ENCODE data around the gene REV1.

The REV1 gene

GRCh38 chr2:99444222-99444621 lies 45.6 kb downstream of the REV1 start:
- DNase-seq = no peak

- no peak for DNase-seq
Observed at GRCh38 chr2:99442837-99443236, 47.0 kb downstream of the REV1 start.

- no peak for DNase-seq
Observed at GRCh38 chr2:99439971-99440505, 49.8 kb downstream of the REV1 start.

- DNase-seq = no peak
Observed at GRCh38 chr2:99436874-99437273, 52.9 kb downstream of the REV1 start.

GRCh38 chr2:99433340-99433739 lies 56.5 kb downstream of the REV1 start:
- no peak for DNase-seq

- no peak for DNase-seq
Observed at GRCh38 chr2:99431587-99432275, 58.1 kb downstream of the REV1 start.

- no peak for DNase-seq
Observed at GRCh38 chr2:99430614-99431291, 59.1 kb downstream of the REV1 start.

- DNase-seq = no peak
Observed at GRCh38 chr2:99425022-99425421, 64.8 kb downstream of the REV1 start.

GRCh38 chr2:99424371-99424770 lies 65.4 kb downstream of the REV1 start:
- DNase-seq = no peak

GRCh38 chr2:99422599-99422998 lies 67.2 kb downstream of the REV1 start:
- DNase-seq = no peak

- DNase-seq = no peak
Observed at GRCh38 chr2:99421469-99421868, 68.3 kb downstream of the REV1 start.

GRCh38 chr2:99420751-99421299 lies 69.0 kb downstream of the REV1 start:
- no peak for DNase-seq

- DNase-seq = no peak
Observed at GRCh38 chr2:99420031-99420430, 69.8 kb downstream of the REV1 start.

GRCh38 chr2:99417396-99417795 lies 72.4 kb downstream of the REV1 start:
- no peak for DNase-seq

GRCh38 chr2:99414566-99414965 lies 75.3 kb downstream of the REV1 start:
- no peak for DNase-seq

GRCh38 chr2:99410276-99410675 lies 79.5 kb downstream of the REV1 start:
- no peak for DNase-seq

GRCh38 chr2:99406137-99406536 lies 83.7 kb downstream of the REV1 start:
- DNase-seq = no peak

- DNase-seq = no peak
Observed at GRCh38 chr2:99404797-99405669, 84.8 kb downstream of the REV1 start.

GRCh38 chr2:99404039-99404796 lies 85.6 kb downstream of the REV1 start:
- DNase-seq = no peak

GRCh38 chr2:99403524-99403923 lies 86.3 kb downstream of the REV1 start:
- no peak for DNase-seq

GRCh38 chr2:99403084-99403483 lies 86.7 kb downstream of the REV1 start:
- DNase-seq = no peak

GRCh38 chr2:99401841-99402240 lies 88.0 kb downstream of the REV1 start:
- no peak for DNase-seq
